HUES64 (cell line): ENCODE data around the gene TUBB8B. TPM values are rescaled to one million over a fixed set of nuclear protein-coding genes. Genes with fewer than 3 reads are reported as not detected.
"Not testable (repeated sequence)": the region's sequence is repeated elsewhere in the genome, so short reads cannot be mapped to it uniquely, and the experiment has no call there.

Experiments
- H3K27ac ChIP-seq: 2 replicates; pipeline ENCODE4 v1.7.0; 2013; ENCODE audit warnings: low read depth, low read length, inconsistent platforms
- H3K27me3 ChIP-seq: 2 replicates; pipeline ENCODE4 v1.6.1; 2013; ENCODE audit warnings: mild to moderate bottlenecking, low read length; ENCODE audit not compliant: insufficient read depth
- H3K36me3 ChIP-seq: 2 replicates; pipeline ENCODE4 v1.6.1; 2013; ENCODE audit warnings: mild to moderate bottlenecking, low read length; ENCODE audit not compliant: insufficient read depth
- H3K4me1 ChIP-seq: 2 replicates; pipeline ENCODE4 v1.6.1; 2013; ENCODE audit warnings: mild to moderate bottlenecking, low read length, moderate library complexity; ENCODE audit not compliant: insufficient read depth
- H3K4me3 ChIP-seq: 2 replicates; pipeline ENCODE4 v1.5.1; 2013; ENCODE audit warnings: mild to moderate bottlenecking, low read length, moderate library complexity
- H3K9ac ChIP-seq: 2 replicates; pipeline ENCODE4 v1.6.1; 2013; ENCODE audit warnings: mild to moderate bottlenecking, low read depth, low read length
- H3K9me3 ChIP-seq: 2 replicates; pipeline ENCODE4 v1.6.1; 2013; ENCODE audit warnings: low read depth, low read length; ENCODE audit not compliant: insufficient read depth
- WGBS: fragments of 150-250, 120-280 bp; methylation state at CpG from one replicate; pipeline ENCODE4 v1.1.7; 2013; ENCODE audit warnings: missing lambda C conversion rate; 5-methylcytosine and 5-hydroxymethylcytosine counted together
- polyA plus RNA-seq, 2 experiments: library from polyadenylated mRNA; stranded (reverse); fragments of 50-300 nt; gene quantifications; one replicate each; pipeline ENCODE4 v1.2.3, GENCODE V29; 2013

TUBB8B gene
- polyA plus RNA-seq (2013, experiment 1 of 2), result not detected
- polyA plus RNA-seq (2013, experiment 2 of 2), result 0.38 TPM

DNA sequence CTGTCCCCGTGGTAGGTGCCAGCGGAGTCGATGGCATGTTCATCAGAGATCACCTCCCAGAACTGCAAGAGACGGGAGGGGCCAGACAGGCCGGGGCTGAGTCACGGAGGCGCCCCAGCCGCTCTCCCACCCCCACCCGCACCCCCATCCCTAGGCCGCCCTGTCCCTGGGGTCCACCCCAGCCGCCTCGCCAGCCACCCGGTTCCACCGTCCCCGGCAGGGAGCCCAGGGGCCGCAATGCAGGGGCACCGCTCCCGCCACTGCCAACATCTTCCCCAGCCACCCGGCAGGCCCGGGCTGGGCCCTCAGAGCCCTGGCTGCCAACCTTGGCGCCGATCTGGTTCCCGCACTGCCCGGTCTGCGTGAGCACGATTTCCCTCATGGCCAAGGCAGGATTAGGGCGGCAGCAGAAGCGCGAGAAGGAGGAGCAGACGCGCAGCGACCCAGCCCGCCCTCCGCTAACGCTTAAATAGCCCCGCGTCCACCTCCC, at the start of gene TUBB8B:
TUBB8B (minus strand) TSS at position 440 of the 490 bp plus-strand sequence; CDS start at position 382, 58 bp downstream.
- H3K27me3 ChIP-seq, H3K4me3 ChIP-seq, H3K4me1 ChIP-seq, H3K9me3 ChIP-seq, H3K27ac ChIP-seq, H3K36me3 ChIP-seq, H3K9ac ChIP-seq: not testable (repeated sequence)
- 85% methylated on average over 28 of the region's 37 CpGs for WGBS

GRCh38 chr18:97252-97914, 48.0 kb upstream of the TUBB8B start:
- not testable (repeated sequence) for H3K4me3 ChIP-seq, H3K27me3 ChIP-seq, H3K9ac ChIP-seq, H3K4me1 ChIP-seq, H3K27ac ChIP-seq, H3K36me3 ChIP-seq
- 86% methylated on average over 25 of the region's 31 CpGs for WGBS
- H3K9me3 ChIP-seq, result peaks cover 22% of the 10 kb centered on the region

DNA sequence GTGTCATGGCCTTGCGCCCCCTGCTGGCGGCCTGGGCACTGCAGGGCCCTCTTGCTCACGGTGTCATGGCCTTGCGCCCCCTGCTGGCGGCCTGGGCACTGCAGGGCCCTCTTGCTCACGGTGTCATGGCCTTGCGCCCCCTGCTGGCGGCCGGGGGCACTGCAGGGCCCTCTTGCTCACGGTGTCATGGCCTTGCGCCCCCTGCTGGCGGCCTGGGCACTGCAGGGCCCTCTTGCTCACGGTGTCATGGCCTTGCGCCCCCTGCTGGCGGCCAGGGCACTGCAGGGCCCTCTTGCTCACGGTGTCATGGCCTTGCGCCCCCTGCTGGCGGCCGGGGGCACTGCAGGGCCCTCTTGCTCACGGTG, 47.3 kb upstream of the TUBB8B start:
- not testable (repeated sequence) for H3K9ac ChIP-seq, H3K4me3 ChIP-seq, H3K27me3 ChIP-seq, H3K4me1 ChIP-seq, H3K27ac ChIP-seq, H3K36me3 ChIP-seq
- H3K9me3 ChIP-seq, result peaks cover 22% of the 10 kb centered on the region
- 83% methylated on average over 10 of the region's 20 CpGs for WGBS

DNA sequence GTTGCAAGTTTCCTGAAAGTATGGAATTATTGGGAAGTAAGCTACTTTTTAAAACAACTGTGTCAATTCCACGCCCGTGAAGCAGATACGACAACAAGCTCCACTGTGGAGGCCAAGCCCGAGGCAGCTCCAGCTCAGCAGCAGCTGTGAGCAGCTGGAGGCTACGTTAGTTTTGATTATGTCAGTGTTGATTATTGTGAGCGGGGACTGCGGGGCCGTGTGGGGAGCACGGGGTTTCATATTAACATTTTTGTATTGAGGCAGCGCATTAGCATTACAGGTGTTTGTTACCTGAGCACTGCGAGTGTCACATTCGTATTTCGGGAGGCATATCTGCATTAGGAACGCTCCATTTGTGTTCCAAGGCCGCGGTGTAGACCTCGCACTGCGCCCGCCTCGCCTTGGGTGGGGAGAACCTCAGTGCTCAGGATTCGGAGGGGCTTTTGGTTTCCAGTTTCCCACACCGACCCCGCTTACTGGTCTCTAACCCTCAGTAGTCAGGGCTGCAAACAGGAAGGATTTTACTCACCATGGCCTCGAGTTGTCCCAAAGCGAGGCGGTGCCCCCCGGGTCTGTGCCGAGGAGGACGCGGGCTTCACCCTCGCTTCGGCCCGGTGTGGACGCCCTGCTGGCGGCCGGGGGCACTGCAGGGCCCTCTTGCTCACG, 46.8 kb upstream of the TUBB8B start:
- H3K4me3 ChIP-seq, H3K27me3 ChIP-seq, H3K36me3 ChIP-seq, H3K9ac ChIP-seq, H3K4me1 ChIP-seq, H3K27ac ChIP-seq: not testable (repeated sequence)
- H3K9me3 ChIP-seq, result peaks cover 22% of the 10 kb centered on the region
- 84% methylated on average over 17 of the region's 37 CpGs for WGBS

DNA sequence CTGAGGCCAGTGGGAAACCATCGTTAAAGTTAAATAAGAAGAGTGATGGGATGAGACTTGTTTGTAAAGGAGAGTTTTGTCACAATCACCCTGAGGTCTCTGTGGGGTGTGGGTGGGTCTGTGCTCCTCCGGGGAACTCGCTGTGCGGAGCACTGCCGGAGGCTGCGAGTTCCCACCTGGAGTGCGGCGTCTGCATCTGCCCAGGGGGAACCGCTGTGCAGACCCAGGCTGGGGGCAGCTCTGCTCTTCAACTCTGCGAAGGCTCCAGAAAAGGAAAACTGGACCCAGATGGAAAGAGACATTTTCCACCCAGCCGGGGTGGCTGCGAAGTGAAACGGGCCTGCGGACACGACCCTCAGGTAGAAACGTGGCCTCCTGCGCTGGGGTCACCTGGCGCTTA, 46.2 kb upstream of the TUBB8B start:
- not testable (repeated sequence) for H3K36me3 ChIP-seq, H3K4me3 ChIP-seq, H3K4me1 ChIP-seq, H3K9ac ChIP-seq, H3K27me3 ChIP-seq, H3K27ac ChIP-seq
- H3K9me3 ChIP-seq, result peaks cover 19% of the 10 kb centered on the region
- 88% methylated on average over 16 of the region's 18 CpGs for WGBS

GRCh38 chr18:93897-94408, 44.5 kb upstream of the TUBB8B start:
- H3K27me3 ChIP-seq, H3K9ac ChIP-seq, H3K36me3 ChIP-seq, H3K27ac ChIP-seq, H3K4me1 ChIP-seq, H3K4me3 ChIP-seq: not testable (repeated sequence)
- H3K9me3 ChIP-seq, result peaks cover 13% of the 10 kb centered on the region
- 70% methylated on average over 6 of the region's 6 CpGs for WGBS

DNA sequence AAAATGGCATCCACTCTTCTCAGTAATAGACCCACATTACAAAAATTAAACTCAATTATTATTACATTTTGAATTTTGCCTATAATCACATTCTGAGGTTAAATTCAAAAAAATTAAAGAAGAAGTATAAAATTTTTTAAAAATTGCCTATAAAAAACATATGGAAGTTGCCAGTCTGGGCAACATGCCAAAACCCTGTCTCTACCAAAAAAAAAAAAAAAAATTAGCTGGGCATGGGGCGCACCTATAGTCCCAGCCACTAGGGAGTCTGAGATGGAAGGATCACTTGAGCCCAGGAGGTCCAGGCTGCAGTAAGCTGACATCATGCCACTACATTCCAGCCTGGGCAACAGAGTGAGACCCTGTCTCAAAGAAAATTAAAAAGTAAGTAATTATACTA, 42.1 kb upstream of the TUBB8B start:
- not testable (repeated sequence) for H3K4me3 ChIP-seq, H3K27ac ChIP-seq, H3K4me1 ChIP-seq, H3K27me3 ChIP-seq, H3K9me3 ChIP-seq, H3K36me3 ChIP-seq, H3K9ac ChIP-seq
- WGBS, result no CpG with 5 or more reads among the region's 1 CpG

- not testable (repeated sequence) for H3K36me3 ChIP-seq, H3K4me3 ChIP-seq, H3K27me3 ChIP-seq, H3K27ac ChIP-seq, H3K9me3 ChIP-seq, H3K4me1 ChIP-seq, H3K9ac ChIP-seq
- 86% methylated on average over 13 of the region's 17 CpGs for WGBS
Measured at GRCh38 chr18:90396-91193, 41.2 kb upstream of the TUBB8B start.

DNA sequence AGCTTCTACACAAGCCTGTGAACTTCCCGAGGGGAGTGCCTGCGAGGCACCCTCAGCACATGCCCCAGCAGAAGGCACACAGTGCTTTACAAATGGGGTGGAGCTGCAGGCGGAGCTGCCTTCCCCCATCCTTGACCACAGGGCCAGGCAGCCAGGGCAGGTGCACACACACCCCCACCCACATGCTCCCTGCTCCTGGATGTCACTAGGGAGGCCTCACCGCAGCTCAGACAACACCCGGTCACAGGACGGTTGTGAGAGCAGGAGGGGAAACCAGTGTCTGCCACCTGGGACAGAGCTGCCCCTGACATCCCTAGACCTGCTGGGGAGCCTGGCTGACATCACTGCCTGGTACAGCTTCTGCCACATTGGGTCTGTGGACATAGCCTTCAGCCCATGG, 39.7 kb upstream of the TUBB8B start:
- not testable (repeated sequence) for H3K36me3 ChIP-seq, H3K4me1 ChIP-seq, H3K9ac ChIP-seq, H3K27me3 ChIP-seq, H3K9me3 ChIP-seq, H3K4me3 ChIP-seq, H3K27ac ChIP-seq
- 87% methylated on average over 6 of the region's 6 CpGs for WGBS

GRCh38 chr18:84801-85200, 35.4 kb upstream of the TUBB8B start:
- not testable (repeated sequence) for H3K4me1 ChIP-seq, H3K27ac ChIP-seq, H3K36me3 ChIP-seq, H3K9ac ChIP-seq, H3K27me3 ChIP-seq, H3K4me3 ChIP-seq
- WGBS, result 85% methylated on average over 12 of the region's 12 CpGs
- peaks cover 15% of the 10 kb centered on the region; the same call in 1 of the 2 replicates for H3K9me3 ChIP-seq

DNA sequence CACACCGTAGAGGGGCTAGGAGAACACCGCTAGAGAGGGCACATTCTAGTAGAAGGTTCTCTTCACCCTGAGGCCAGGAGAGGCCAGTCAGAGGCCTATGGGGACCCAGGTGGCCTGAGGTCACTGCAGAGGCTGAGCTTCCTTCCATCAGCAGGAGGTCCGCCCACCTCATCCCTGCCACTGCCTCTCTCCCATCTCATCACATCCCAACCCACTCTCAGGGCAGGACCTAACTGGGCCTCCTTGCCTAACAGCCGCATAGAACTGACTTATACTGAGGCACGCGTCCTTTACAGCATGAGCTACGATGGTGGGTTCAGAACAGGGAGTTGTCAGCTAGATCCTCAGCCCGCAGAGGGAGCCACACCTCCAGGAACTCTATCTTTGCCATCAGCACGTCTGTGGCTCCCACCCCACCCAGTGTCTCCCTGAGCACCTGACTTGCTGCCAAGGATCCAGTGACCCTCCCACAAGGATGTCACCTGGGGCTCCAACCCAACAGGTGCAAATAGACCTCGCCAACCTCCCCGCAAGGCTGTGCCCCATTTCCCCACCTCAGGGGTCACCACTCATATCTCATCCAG, 33.3 kb upstream of the TUBB8B start:
- peaks cover 15% of the 10 kb centered on the region; the same call in 1 of the 2 replicates for H3K9me3 ChIP-seq
- not testable (repeated sequence) for H3K27ac ChIP-seq, H3K9ac ChIP-seq, H3K27me3 ChIP-seq, H3K4me3 ChIP-seq, H3K4me1 ChIP-seq, H3K36me3 ChIP-seq
- 79% methylated on average over 11 of the region's 11 CpGs for WGBS
